GM12874 (cell line): Measurements from ENCODE around the gene RHNO1.

Experiments
- CTCF ChIP-seq: IDR thresholded peaks from 2 replicates; pipeline ENCODE4 v1.5.1; 2011; ENCODE audit warnings: low read depth, mild to moderate bottlenecking, control low read depth, low read length, moderate library complexity; ENCODE audit not compliant: insufficient read depth

Gene RHNO1

GRCh38 chr12:2895051-2895451 is 18.0 kb downstream of the RHNO1 start:
- no peak for TF ChIP-seq CTCF

GRCh38 chr12:2895511-2895910 is 18.5 kb downstream of the RHNO1 start:
- TF ChIP-seq CTCF, result no peak

- TF ChIP-seq CTCF, result no peak
Measured at GRCh38 chr12:2897418-2897817, 20.4 kb downstream of the RHNO1 start.

- no peak for TF ChIP-seq CTCF
Measured at GRCh38 chr12:2900642-2901041, 23.6 kb downstream of the RHNO1 start.

GRCh38 chr12:2902272-2902880 is 25.4 kb downstream of the RHNO1 start:
- TF ChIP-seq CTCF, result no peak

- TF ChIP-seq CTCF, result no peak
Measured at GRCh38 chr12:2904260-2904659, 27.2 kb downstream of the RHNO1 start.

GRCh38 chr12:2912216-2912575 is 35.2 kb downstream of the RHNO1 start:
- no peak for TF ChIP-seq CTCF
